GM12875 (cell line): ENCODE results near the gene OVAAL.

Experiments used
- H3K4me3 ChIP-seq: one replicate; pipeline ENCODE4 v1.5.1; 2011; ENCODE audit warnings: low read depth, low read length, control low read depth
- TF ChIP-seq, protein P1 (sequence below): IDR thresholded peaks from 2 replicates; pipeline ENCODE4 v1.5.1; 2011; ENCODE audit warnings: low read depth, mild to moderate bottlenecking, control low read depth, inconsistent platforms, low read length, moderate library complexity, borderline replicate concordance; ENCODE audit not compliant: insufficient read depth

OVAAL gene

GRCh38 chr1:180558664-180559063 lies at the start of gene OVAAL:
Gene OVAAL, plus strand, starts transcription at chr1:180558964.
- TF ChIP-seq, protein P1, sequence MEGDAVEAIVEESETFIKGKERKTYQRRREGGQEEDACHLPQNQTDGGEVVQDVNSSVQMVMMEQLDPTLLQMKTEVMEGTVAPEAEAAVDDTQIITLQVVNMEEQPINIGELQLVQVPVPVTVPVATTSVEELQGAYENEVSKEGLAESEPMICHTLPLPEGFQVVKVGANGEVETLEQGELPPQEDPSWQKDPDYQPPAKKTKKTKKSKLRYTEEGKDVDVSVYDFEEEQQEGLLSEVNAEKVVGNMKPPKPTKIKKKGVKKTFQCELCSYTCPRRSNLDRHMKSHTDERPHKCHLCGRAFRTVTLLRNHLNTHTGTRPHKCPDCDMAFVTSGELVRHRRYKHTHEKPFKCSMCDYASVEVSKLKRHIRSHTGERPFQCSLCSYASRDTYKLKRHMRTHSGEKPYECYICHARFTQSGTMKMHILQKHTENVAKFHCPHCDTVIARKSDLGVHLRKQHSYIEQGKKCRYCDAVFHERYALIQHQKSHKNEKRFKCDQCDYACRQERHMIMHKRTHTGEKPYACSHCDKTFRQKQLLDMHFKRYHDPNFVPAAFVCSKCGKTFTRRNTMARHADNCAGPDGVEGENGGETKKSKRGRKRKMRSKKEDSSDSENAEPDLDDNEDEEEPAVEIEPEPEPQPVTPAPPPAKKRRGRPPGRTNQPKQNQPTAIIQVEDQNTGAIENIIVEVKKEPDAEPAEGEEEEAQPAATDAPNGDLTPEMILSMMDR = no peak
- no peak within 1 kb of the TSS for H3K4me3 ChIP-seq

DNA sequence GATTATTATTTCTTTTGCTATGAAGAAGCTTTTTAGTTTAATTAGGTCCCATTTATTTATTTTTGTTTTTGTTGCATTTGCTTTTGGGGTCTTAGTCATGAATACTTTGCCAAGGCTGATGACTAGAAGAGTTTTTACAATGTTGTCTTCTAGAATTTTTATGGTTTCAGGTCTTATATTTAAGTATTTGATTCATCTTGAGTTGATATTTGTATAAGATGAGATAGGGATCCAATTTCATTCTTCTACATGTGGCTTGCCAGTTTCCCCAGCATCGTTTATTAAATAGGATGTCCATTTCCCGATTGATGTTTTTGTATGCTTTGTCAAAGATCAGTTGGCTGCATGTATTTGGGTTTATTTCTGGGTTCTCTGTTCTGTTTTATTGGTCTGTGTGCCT lies 47.9 kb upstream of the OVAAL start:
- no peak overlapping the region for H3K4me3 ChIP-seq
- TF ChIP-seq, protein P1 = no peak

DNA sequence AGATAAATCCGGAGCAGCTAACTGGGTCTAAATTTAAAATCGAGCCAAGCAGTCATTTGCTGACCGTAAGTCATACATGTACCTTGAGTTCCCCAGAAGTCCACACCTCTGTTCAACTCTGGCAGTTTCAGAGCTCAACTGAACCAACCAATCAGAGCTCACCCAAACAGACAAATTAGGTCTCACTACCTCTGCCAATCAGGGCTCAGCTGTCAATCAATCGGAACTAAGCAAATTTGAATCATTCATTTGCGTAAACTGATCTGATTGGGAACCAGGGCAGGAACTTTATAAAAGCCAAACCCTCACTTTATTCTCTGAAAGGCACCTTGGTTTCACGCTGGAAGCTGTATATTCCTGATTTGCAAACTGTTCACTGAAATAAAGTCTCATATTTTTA lies 45.2 kb upstream of the OVAAL start:
- no peak overlapping the region for H3K4me3 ChIP-seq
- TF ChIP-seq, protein P1 = no peak

DNA sequence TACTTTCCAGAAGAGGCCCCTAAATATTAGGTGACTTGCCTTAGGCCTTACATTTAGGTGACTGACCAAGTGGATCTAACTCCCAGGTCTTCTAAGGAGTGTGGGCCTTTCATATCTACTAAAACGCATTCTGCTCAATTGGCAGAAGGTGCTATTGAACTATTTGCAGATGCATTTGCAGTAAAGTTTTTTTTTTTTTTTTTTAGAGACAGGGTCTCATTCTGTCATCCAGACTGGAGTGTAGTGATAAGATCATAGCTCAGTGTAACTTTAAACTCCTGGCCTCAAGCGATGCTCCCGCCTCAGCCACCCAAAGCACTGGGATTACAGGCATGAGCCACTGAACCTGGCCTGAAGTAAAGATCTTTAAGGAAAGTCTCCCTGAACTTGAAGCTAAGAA lies 43.4 kb upstream of the OVAAL start:
- TF ChIP-seq, protein P1 = no peak
- no peak overlapping the region for H3K4me3 ChIP-seq

DNA sequence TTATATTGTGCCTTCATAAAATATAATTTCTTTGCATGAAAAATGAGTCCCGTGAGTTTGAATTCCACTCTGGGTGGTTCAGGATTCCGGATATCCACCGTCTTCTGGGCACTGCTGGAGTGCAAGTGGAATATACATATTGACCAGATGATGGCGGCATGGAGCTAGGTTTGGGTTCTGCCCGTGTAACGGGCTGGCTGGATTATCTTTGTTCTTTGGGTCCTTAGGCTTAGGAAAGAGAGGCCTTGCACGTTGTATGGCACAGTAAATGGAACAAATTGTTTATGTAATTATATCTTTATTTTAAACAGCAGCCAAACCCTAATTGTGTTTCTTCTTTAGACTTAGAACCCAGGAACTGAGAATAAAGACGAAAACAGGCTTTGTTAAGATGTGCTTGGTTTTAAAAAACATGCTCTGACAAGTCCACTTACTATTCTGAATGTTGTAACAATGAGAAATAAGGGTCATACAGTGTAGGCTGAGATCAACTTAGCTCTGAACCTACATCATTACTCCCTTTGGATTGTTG lies 42.8 kb upstream of the OVAAL start:
- no peak overlapping the region for H3K4me3 ChIP-seq
- TF ChIP-seq, protein P1 = peak; percentile 68

GRCh38 chr1:180519846-180520245 lies 38.9 kb upstream of the OVAAL start:
- H3K4me3 ChIP-seq = no peak overlapping the region
- TF ChIP-seq, protein P1 = no peak

- H3K4me3 ChIP-seq = no peak overlapping the region
- TF ChIP-seq, protein P1 = no peak
Measured at GRCh38 chr1:180521474-180522212, 37.1 kb upstream of the OVAAL start.
